A549 (cell line): Measurements from ENCODE around the gene PID1.

Experiments used
- MAFK ChIP-seq: fragments of 450-650 bp; IDR thresholded peaks from 2 replicates; pipeline ENCODE4 v1.6.1; 2014; ENCODE audit not compliant: partially characterized antibody
- RFX5 ChIP-seq: fragments of 450-650 bp; IDR thresholded peaks from 2 replicates; pipeline ENCODE4 v1.7.1; 2014; ENCODE audit warnings: antibody characterized with exemption, mild to moderate bottlenecking, moderate library complexity
- TF ChIP-seq, protein P1 (sequence below): IDR thresholded peaks from 2 replicates; pipeline ENCODE4 v1.6.1; 2012
- TF ChIP-seq, protein P2 (sequence below): fragments of >200 bp; sonication (Bioruptor Twin); formaldehyde crosslinking; IDR thresholded peaks from 3 replicates; pipeline ENCODE4 v1.5.1; 2016

DNA sequence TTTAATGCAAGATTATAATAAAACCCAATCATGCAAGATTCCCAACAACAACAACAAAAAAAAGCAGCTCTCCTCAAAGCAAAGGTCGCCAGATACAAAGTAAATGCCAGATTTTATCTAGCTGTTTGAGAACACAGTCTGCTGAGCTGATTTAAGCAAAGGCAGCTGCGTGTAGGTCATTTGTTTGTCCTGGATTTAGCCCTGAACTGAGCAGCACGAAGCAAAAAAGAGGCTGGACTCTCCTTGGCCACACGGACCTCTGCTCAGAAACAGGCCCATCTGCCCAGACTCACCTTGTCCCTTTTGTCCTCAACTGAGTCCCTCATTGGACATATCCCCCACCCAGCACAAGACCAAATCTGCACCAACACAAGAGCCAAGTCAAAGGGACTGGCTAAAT is 91.5 kb downstream of the PID1 start:
- TF ChIP-seq RFX5 (no peak), MAFK (no peak)
- TF ChIP-seq, protein P1, sequence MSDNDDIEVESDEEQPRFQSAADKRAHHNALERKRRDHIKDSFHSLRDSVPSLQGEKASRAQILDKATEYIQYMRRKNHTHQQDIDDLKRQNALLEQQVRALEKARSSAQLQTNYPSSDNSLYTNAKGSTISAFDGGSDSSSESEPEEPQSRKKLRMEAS, result no peak
- TF ChIP-seq, protein P2, sequence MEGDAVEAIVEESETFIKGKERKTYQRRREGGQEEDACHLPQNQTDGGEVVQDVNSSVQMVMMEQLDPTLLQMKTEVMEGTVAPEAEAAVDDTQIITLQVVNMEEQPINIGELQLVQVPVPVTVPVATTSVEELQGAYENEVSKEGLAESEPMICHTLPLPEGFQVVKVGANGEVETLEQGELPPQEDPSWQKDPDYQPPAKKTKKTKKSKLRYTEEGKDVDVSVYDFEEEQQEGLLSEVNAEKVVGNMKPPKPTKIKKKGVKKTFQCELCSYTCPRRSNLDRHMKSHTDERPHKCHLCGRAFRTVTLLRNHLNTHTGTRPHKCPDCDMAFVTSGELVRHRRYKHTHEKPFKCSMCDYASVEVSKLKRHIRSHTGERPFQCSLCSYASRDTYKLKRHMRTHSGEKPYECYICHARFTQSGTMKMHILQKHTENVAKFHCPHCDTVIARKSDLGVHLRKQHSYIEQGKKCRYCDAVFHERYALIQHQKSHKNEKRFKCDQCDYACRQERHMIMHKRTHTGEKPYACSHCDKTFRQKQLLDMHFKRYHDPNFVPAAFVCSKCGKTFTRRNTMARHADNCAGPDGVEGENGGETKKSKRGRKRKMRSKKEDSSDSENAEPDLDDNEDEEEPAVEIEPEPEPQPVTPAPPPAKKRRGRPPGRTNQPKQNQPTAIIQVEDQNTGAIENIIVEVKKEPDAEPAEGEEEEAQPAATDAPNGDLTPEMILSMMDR, result no peak
